CD4-positive, alpha-beta T cell (primary cell): ENCODE measurements around the gene TACSTD2. TPM values are rescaled to one million over a fixed set of nuclear protein-coding genes. Genes with fewer than 3 reads are reported as not detected.
"Not testable (repeated sequence)": the region's sequence is repeated elsewhere in the genome, so short reads cannot be mapped to it uniquely, and the experiment has no call there.

ENCODE experiments used
- ATAC-seq: fragments of 200-7000 bp; cut with Tn5 transposase; one replicate; pipeline ENCODE4 v1.10.0; 2022; ENCODE audit warnings: mild to moderate bottlenecking; ENCODE audit not compliant: poor library complexity
- CTCF ChIA-PET: fragments of 350-600 bp; sonication (Branson Sonifier 250); formaldehyde crosslinking; loops from one replicate; lab custom pipeline; 2021; ENCODE audit warnings: antibody characterized with exemption, inconsistent platforms; lab: Charles Lee
- POLR2A ChIA-PET: fragments of 350-600 bp; sonication (Branson Sonifier 250); formaldehyde crosslinking; loops from one replicate; lab custom pipeline; 2021; ENCODE audit warnings: antibody characterized with exemption, inconsistent platforms; lab: Charles Lee
- DNase-seq, 14 experiments: peaks; one replicate each; pipeline ENCODE4 v3.0.0-alpha.2; 2013 to 2020; ENCODE audit warnings: mixed read lengths in 2 of 14
- H3K27ac ChIP-seq, 2 donors: one replicate each; pipeline versions ENCODE4 v1.5.1 to v1.7.0; 2013; ENCODE audit warnings: low read length in 2 of 2, low read depth in 1 of 2, mild to moderate bottlenecking in 1 of 2
- H3K27me3 ChIP-seq, 2 experiments: 1 replicate in 1 of 2; 2 replicates in 1 of 2; pipeline versions ENCODE4 v1.6.1 to v1.7.0; 2013; ENCODE audit warnings: low read length in 2 of 2, control low read depth in 1 of 2, mild to moderate bottlenecking in 1 of 2, moderate library complexity in 1 of 2; ENCODE audit not compliant: insufficient read depth in 2 of 2, control insufficient read depth in 1 of 2
- H3K36me3 ChIP-seq: one replicate; pipeline ENCODE4 v1.6.1; 2013; ENCODE audit warnings: low read length, control low read depth; ENCODE audit not compliant: insufficient read depth
- H3K4me1 ChIP-seq: one replicate; pipeline ENCODE4 v1.6.1; 2013; ENCODE audit warnings: low read length, control low read depth; ENCODE audit not compliant: insufficient read depth
- H3K4me3 ChIP-seq: one replicate; pipeline ENCODE4 v1.5.1; 2013; ENCODE audit warnings: mild to moderate bottlenecking, low read length, moderate library complexity
- H3K9me3 ChIP-seq, 2 experiments: 1 replicate in 1 of 2; 2 replicates in 1 of 2; pipeline versions ENCODE4 v1.6.1 to v1.7.0; 2013; ENCODE audit warnings: low read length in 2 of 2, mild to moderate bottlenecking in 2 of 2, control low read depth in 1 of 2, moderate library complexity in 1 of 2; ENCODE audit not compliant: control insufficient read depth in 1 of 2, insufficient read depth in 1 of 2
- H3K27ac Mint-ChIP-seq: one replicate; pipeline ENCODE4 v1.8.0; 2020; ENCODE audit warnings: mixed read lengths
- H3K27me3 Mint-ChIP-seq: one replicate; pipeline ENCODE4 v1.8.0; 2021; ENCODE audit warnings: mixed read lengths
- H3K36me3 Mint-ChIP-seq: one replicate; pipeline ENCODE4 v1.8.0; 2021; ENCODE audit warnings: low read depth, mixed read lengths
- H3K4me1 Mint-ChIP-seq: one replicate; pipeline ENCODE4 v1.8.0; 2021; ENCODE audit warnings: low read depth, mixed read lengths
- H3K4me3 Mint-ChIP-seq: one replicate; pipeline ENCODE4 v1.8.0; 2020; ENCODE audit warnings: mild to moderate bottlenecking, mixed read lengths
- H3K9me3 Mint-ChIP-seq: one replicate; pipeline ENCODE4 v1.8.0; 2020; ENCODE audit warnings: mixed read lengths
- intact Hi-C, 2 experiments: fragments of 100-400 bp; cut with DNase I in 1 of 2; cut with micrococcal nuclease in 1 of 2; formaldehyde crosslinking; loops; one replicate each; pipeline versions ENCODE4 v1.15.1 to v1.9.0; 2023 to 2025; cut with DNase I, micrococcal nuclease
- total RNA-seq, 174 experiments: library from RNA in 2 of 174; stranded (reverse) in 2 of 174; gene quantifications; one replicate each; pipeline ENCODE4 v1.2.3 and lab custom pipeline; 2021 to 2026
- TF ChIP-seq, protein P1 (sequence below): fragments of 200-600 bp; IDR thresholded peaks from one replicate; pipeline ENCODE4 v1.8.0; 2022; ENCODE audit warnings: antibody characterized with exemption, mild to moderate bottlenecking

TACSTD2 gene
- total RNA-seq, 2 experiments from 2014 or later, result 0.36 TPM

- H3K36me3 Mint-ChIP-seq, result peaks cover 16% of the 10 kb centered on the region
- no peak overlapping the region for H3K27ac Mint-ChIP-seq
- no peaks in the 10 kb centered on the region for H3K27me3 Mint-ChIP-seq
- Histone ChIP-seq H3K4me3 (no peak overlapping the region), H3K27me3 (no peaks in the 10 kb centered on the region), H3K9me3 (no peaks in the 10 kb centered on the region), H3K36me3 (peaks cover 13% of the 10 kb centered on the region), H3K27ac (no peak overlapping the region), H3K4me1 (no peaks in the 10 kb centered on the region)
- no peaks in the 10 kb centered on the region for H3K9me3 Mint-ChIP-seq
- ATAC-seq (no peak), DNase-seq (no peak)
- ChIA-PET POLR2A (interaction anchor here (0.7 to 1.4 kb wide), 2 partner anchors 8 to 23 kb away, joined by 3 to 4 read pairs; no protein-coding TSS in a partner anchor), CTCF (interaction anchor here (1.2 to 1.6 kb wide), 2 partner anchors 8 to 113 kb away, joined by 3 to 6 read pairs; partner anchors contain the start of gene OMA1)
- H3K4me1 Mint-ChIP-seq, result peaks cover 6% of the 10 kb centered on the region
- TF ChIP-seq, protein P1, sequence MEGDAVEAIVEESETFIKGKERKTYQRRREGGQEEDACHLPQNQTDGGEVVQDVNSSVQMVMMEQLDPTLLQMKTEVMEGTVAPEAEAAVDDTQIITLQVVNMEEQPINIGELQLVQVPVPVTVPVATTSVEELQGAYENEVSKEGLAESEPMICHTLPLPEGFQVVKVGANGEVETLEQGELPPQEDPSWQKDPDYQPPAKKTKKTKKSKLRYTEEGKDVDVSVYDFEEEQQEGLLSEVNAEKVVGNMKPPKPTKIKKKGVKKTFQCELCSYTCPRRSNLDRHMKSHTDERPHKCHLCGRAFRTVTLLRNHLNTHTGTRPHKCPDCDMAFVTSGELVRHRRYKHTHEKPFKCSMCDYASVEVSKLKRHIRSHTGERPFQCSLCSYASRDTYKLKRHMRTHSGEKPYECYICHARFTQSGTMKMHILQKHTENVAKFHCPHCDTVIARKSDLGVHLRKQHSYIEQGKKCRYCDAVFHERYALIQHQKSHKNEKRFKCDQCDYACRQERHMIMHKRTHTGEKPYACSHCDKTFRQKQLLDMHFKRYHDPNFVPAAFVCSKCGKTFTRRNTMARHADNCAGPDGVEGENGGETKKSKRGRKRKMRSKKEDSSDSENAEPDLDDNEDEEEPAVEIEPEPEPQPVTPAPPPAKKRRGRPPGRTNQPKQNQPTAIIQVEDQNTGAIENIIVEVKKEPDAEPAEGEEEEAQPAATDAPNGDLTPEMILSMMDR, result no peak
- H3K4me3 Mint-ChIP-seq, result no peak overlapping the region
- intact Hi-C loops, result no loop called here
Measured at GRCh38 chr1:58538821-58539220, 38.2 kb downstream of the TACSTD2 start.

DNA sequence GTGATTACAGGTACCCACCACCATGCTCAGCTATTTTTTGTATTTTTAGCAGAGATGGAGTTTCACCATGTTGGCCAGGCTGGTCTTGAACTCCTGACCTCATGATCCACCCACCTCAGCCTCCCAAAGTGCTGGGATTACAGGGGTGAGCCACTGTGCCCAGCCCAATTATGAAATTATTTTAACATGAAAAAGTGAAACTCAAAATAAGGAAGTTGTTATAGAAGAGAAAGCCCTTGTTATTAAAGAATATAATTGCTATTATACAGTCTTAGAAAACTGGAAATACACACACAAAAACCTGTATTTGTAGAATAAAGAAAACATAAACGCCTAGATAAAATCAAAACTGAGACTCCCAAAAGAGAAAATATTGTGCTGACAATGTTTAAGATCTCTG, 45.2 kb downstream of the TACSTD2 start:
- ATAC-seq, H3K9me3 ChIP-seq, H3K4me3 ChIP-seq, H3K4me1 Mint-ChIP-seq, H3K27ac Mint-ChIP-seq, H3K27me3 ChIP-seq, DNase-seq, CTCF ChIA-PET, H3K27ac ChIP-seq, POLR2A ChIA-PET, intact Hi-C loops, H3K9me3 Mint-ChIP-seq, H3K27me3 Mint-ChIP-seq, H3K4me1 ChIP-seq, H3K4me3 Mint-ChIP-seq: not testable (repeated sequence)
- peaks cover 43% of the 10 kb centered on the region for H3K36me3 Mint-ChIP-seq
- H3K36me3 ChIP-seq, result peaks cover 10% of the 10 kb centered on the region

- POLR2A ChIA-PET, result no interaction called here
- no peak overlapping the region for H3K4me3 ChIP-seq
Measured at GRCh38 chr1:58529284-58529683, 47.8 kb downstream of the TACSTD2 start.

More at GRCh38 chr1:58529284-58529683, 47.8 kb downstream of the TACSTD2 start:
- CTCF ChIA-PET, result no interaction called here
- peaks cover 60% of the 10 kb centered on the region for H3K36me3 Mint-ChIP-seq
- no peak overlapping the region for H3K4me3 Mint-ChIP-seq
- no peaks in the 10 kb centered on the region for H3K27me3 ChIP-seq
- peaks cover 20% of the 10 kb centered on the region for H3K36me3 ChIP-seq
- no peaks in the 10 kb centered on the region for H3K4me1 ChIP-seq
- ATAC-seq, result no peak
- H3K27me3 Mint-ChIP-seq, result no peaks in the 10 kb centered on the region
- H3K4me1 Mint-ChIP-seq, result peaks cover 12% of the 10 kb centered on the region
- no peak for DNase-seq
- intact Hi-C loops, result no loop called here
- H3K27ac Mint-ChIP-seq, result no peak overlapping the region
- TF ChIP-seq, protein P1, result no peak
- no peaks in the 10 kb centered on the region for H3K9me3 ChIP-seq
- H3K27ac ChIP-seq, result no peak overlapping the region
- no peaks in the 10 kb centered on the region for H3K9me3 Mint-ChIP-seq
